Thyroid gland (tissue), 4 donors: Measurements from ENCODE around the gene CDK16.

Source experiments
- CTCF ChIP-seq, 6 experiments: fragments of 200-600 bp in 3 of 6; fragments of 450-650 bp in 3 of 6; sonication (generic) in 3 of 6; IDR thresholded peaks; one replicate each; pipeline ENCODE4 v1.5.1; 2016 to 2019; ENCODE audit warnings: antibody characterized with exemption in 6 of 6, mild to moderate bottlenecking in 2 of 6, inconsistent platforms in 1 of 6, moderate library complexity in 1 of 6
- POLR2A ChIP-seq, 2 donors: fragments of 450-650 bp; IDR thresholded peaks; one replicate each; pipeline ENCODE4 v1.6.1; 2017; ENCODE audit warnings: antibody characterized with exemption in 2 of 2, mild to moderate bottlenecking in 2 of 2, moderate library complexity in 1 of 2

GRCh38 chrX:47174376-47174775 is 44.1 kb upstream of the CDK16 start:
- no peak for TF ChIP-seq CTCF (IDR thresholded peaks at IDR 0.05)
- TF ChIP-seq POLR2A (IDR thresholded peaks at IDR 0.05): no peak
